GM23338 (cell line): ENCODE data around the gene NSG2. TPM values are rescaled to one million over a fixed set of nuclear protein-coding genes. Genes with fewer than 3 reads are reported as not detected.

Source experiments
- ATAC-seq: fragments of 200-7000 bp; cut with Tn5 transposase; 3 replicates; pipeline ENCODE4 v1.9.1; 2020
- DNase-seq: peaks from one replicate; pipeline ENCODE4 v3.0.0-alpha.2; 2015; ENCODE audit warnings: low spot score
- H2AFZ ChIP-seq: fragments of 200-600 bp; sonication (generic); 2 replicates; pipeline ENCODE4 v1.8.0; 2016; ENCODE audit warnings: antibody characterized with exemption, mild to moderate bottlenecking, moderate library complexity
- H3F3A ChIP-seq: fragments of 200-600 bp; sonication (generic); replicated peaks from 2 replicates; pipeline ENCODE4 v1.8.0; 2017; ENCODE audit warnings: antibody characterized with exemption, mixed run types, low read depth
- H3K27ac ChIP-seq: fragments of 200-600 bp; sonication (generic); 2 replicates; pipeline ENCODE4 v1.6.1; 2016; ENCODE audit warnings: low read depth
- H3K27me3 ChIP-seq: fragments of 200-600 bp; sonication (generic); 2 replicates; pipeline ENCODE4 v1.8.0; 2016; ENCODE audit warnings: mild to moderate bottlenecking, mixed run types, moderate library complexity; ENCODE audit not compliant: insufficient read depth
- H3K36me3 ChIP-seq: fragments of 200-600 bp; sonication (generic); 2 replicates; pipeline ENCODE4 v1.8.0; 2016; ENCODE audit warnings: mild to moderate bottlenecking; ENCODE audit not compliant: insufficient read depth
- H3K4me1 ChIP-seq: fragments of 200-600 bp; sonication (generic); 2 replicates; pipeline ENCODE4 v1.8.0; 2016; ENCODE audit warnings: mild to moderate bottlenecking, moderate library complexity; ENCODE audit not compliant: insufficient read depth
- H3K4me2 ChIP-seq: fragments of 200-600 bp; sonication (generic); 2 replicates; pipeline ENCODE4 v1.7.1; 2017; ENCODE audit warnings: mixed run types
- H3K4me3 ChIP-seq: fragments of 200-600 bp; sonication (generic); 2 replicates; pipeline ENCODE4 v1.6.1; 2016; ENCODE audit warnings: mixed run types
- H3K79me2 ChIP-seq: fragments of 200-600 bp; sonication (generic); replicated peaks from 2 replicates; pipeline ENCODE4 v1.8.0; 2017; ENCODE audit warnings: mild to moderate bottlenecking; ENCODE audit not compliant: insufficient read depth
- H3K9me2 ChIP-seq: fragments of 200-600 bp; sonication (generic); 2 replicates; pipeline ENCODE4 v1.8.0; 2017; ENCODE audit not compliant: insufficient read depth
- H4K20me1 ChIP-seq: fragments of 200-600 bp; sonication (generic); replicated peaks from 2 replicates; pipeline ENCODE4 v1.8.0; 2017; ENCODE audit warnings: mild to moderate bottlenecking; ENCODE audit not compliant: insufficient read depth
- H3K27ac Mint-ChIP-seq: 2 replicates; pipeline ENCODE4 v1.8.0; 2020; ENCODE audit warnings: inconsistent platforms, mild to moderate bottlenecking, moderate library complexity, mixed read lengths
- H3K27me3 Mint-ChIP-seq: 3 replicates; pipeline ENCODE4 v1.8.0; 2022; ENCODE audit warnings: low read depth, mild to moderate bottlenecking, moderate library complexity, mixed read lengths, inconsistent platforms; ENCODE audit not compliant: insufficient read depth, poor library complexity
- H3K36me3 Mint-ChIP-seq: 3 replicates; pipeline ENCODE4 v1.8.0; 2021; ENCODE audit warnings: low read depth, mild to moderate bottlenecking, inconsistent platforms, moderate library complexity, mixed read lengths
- H3K4me1 Mint-ChIP-seq: 3 replicates; pipeline ENCODE4 v1.8.0; 2020; ENCODE audit warnings: mild to moderate bottlenecking, inconsistent platforms, mixed read lengths
- H3K4me3 Mint-ChIP-seq: 3 replicates; pipeline ENCODE4 v1.8.0; 2021; ENCODE audit warnings: moderate library complexity, mild to moderate bottlenecking, inconsistent platforms, mixed read lengths
- H3K9me3 Mint-ChIP-seq: 3 replicates; pipeline ENCODE4 v1.8.0; 2020; ENCODE audit warnings: moderate library complexity, mild to moderate bottlenecking, inconsistent platforms, mixed read lengths
- CREB1 ChIP-seq: fragments of 250-450 bp; sonication (Bioruptor Pico); IDR thresholded peaks from 2 replicates; pipeline ENCODE4 v1.5.0; 2020; ENCODE audit warnings: low read depth, mild to moderate bottlenecking, moderate library complexity
- CTCF ChIP-seq, 2 experiments: fragments of 200-600 bp in 1 of 2; sonication (generic) in 1 of 2; conservative IDR thresholded peaks; 2 replicates each; pipeline versions ENCODE4 v1.5.1 to v1.6.1; 2016 to 2017; ENCODE audit warnings: antibody characterized with exemption in 2 of 2, low read depth in 2 of 2, mild to moderate bottlenecking in 2 of 2, moderate library complexity in 1 of 2
- ETS1 ChIP-seq: IDR thresholded peaks from 2 replicates; pipeline ENCODE4 v1.6.1; 2016; ENCODE audit warnings: antibody characterized with exemption
- EZH2 ChIP-seq: fragments of 200-600 bp; sonication (generic); IDR thresholded peaks from one replicate; pipeline ENCODE4 v1.8.0; 2017; ENCODE audit warnings: antibody characterized with exemption, mild to moderate bottlenecking, low read depth; ENCODE audit not compliant: unreplicated experiment
- EZH2phosphoT487 ChIP-seq: fragments of 200-600 bp; sonication (generic); IDR thresholded peaks from one replicate; pipeline ENCODE4 v1.8.1; 2018; ENCODE audit warnings: antibody characterized with exemption; ENCODE audit not compliant: unreplicated experiment
- JUNB ChIP-seq: IDR thresholded peaks from one replicate; pipeline ENCODE4 v1.6.1; 2016; ENCODE audit warnings: antibody characterized with exemption; ENCODE audit not compliant: unreplicated experiment
- NANOG ChIP-seq: IDR thresholded peaks from 2 replicates; pipeline ENCODE4 v1.6.1; 2016; ENCODE audit warnings: antibody characterized with exemption, borderline replicate concordance
- POLR2AphosphoS5 ChIP-seq: IDR thresholded peaks from 2 replicates; pipeline ENCODE4 v1.6.1; 2016; ENCODE audit warnings: antibody characterized with exemption, low read depth
- REST ChIP-seq: IDR thresholded peaks from one replicate; pipeline ENCODE4 v1.6.1; 2018; ENCODE audit warnings: antibody characterized with exemption; ENCODE audit not compliant: unreplicated experiment
- STAT1 ChIP-seq: IDR thresholded peaks from one replicate; pipeline ENCODE4 v1.6.1; 2016; ENCODE audit warnings: antibody characterized with exemption; ENCODE audit not compliant: unreplicated experiment
- ZNF114 ChIP-seq: fragments of 250-450 bp; sonication (Bioruptor Pico); IDR thresholded peaks from 2 replicates; pipeline ENCODE4 v1.5.0; 2020; ENCODE audit warnings: mild to moderate bottlenecking, moderate library complexity
- ZNF331 ChIP-seq: fragments of 250-450 bp; sonication (Bioruptor Pico); IDR thresholded peaks from 2 replicates; pipeline ENCODE4 v1.5.0; 2020; ENCODE audit warnings: low read depth, mild to moderate bottlenecking, moderate library complexity
- ZNF462 ChIP-seq: fragments of 250-450 bp; sonication (Bioruptor Pico); IDR thresholded peaks from 2 replicates; pipeline ENCODE4 v1.5.0; 2020; ENCODE audit warnings: mild to moderate bottlenecking, moderate library complexity
- polyA plus RNA-seq: library from polyadenylated mRNA; unstranded; fragments of >200 nt; fragmentation: Nextera tagmentation; extraction: Ambion mirVana; gene quantifications from 2 replicates; pipeline ENCODE4 v1.2.1, GENCODE V29; 2016
- total RNA-seq: library from RNA; depleted of rRNA; stranded (reverse); fragments of >200 nt; shearing (Covaris generic); gene quantifications from 2 replicates; pipeline ENCODE4 v1.2.3, GENCODE V29; 2014

NSG2 gene
- total and polyA plus RNA-seq, 2 experiments from 2014 or later, result 0.16 TPM; not detected in 1

- no peak for TF ChIP-seq CTCF (conservative IDR thresholded peaks at IDR 0.05; ENCODE audit: low read depth in 2 of 2)
- TF ChIP-seq EZH2phosphoT487, result no peak
- no peak for TF ChIP-seq ZNF114 (CRISPR knock-in tag)
- TF ChIP-seq STAT1, result no peak
- no peak for TF ChIP-seq ZNF331 (CRISPR knock-in tag)
- TF ChIP-seq POLR2AphosphoS5, result no peak
- no peak for TF ChIP-seq REST
- TF ChIP-seq ETS1, result no peak
- no peak for TF ChIP-seq ZNF462
- TF ChIP-seq NANOG, result no peak
- no peak for TF ChIP-seq JUNB
- no peak for TF ChIP-seq CREB1 (CRISPR knock-in tag)
- TF ChIP-seq EZH2, result no peak
- DNase-seq (no peak), ATAC-seq (no peak)
- no peak overlapping the region for H3K4me2 ChIP-seq
- H3K27me3 Mint-ChIP-seq, result peaks cover 2% of the 10 kb centered on the region
- no peak overlapping the region for H3K27ac Mint-ChIP-seq
- H4K20me1 ChIP-seq, result no peaks in the 10 kb centered on the region
- H3F3A ChIP-seq, result no peaks in the 10 kb centered on the region
- H3K4me3 Mint-ChIP-seq, result no peak overlapping the region
- no peak overlapping the region for H3K27ac ChIP-seq
- H3K9me2 ChIP-seq, result no peaks in the 10 kb centered on the region
- H3K4me1 Mint-ChIP-seq, result peaks cover under 1% of the 10 kb centered on the region; the same call in 1 of the 3 replicates
- H3K4me1 ChIP-seq, result no peaks in the 10 kb centered on the region
- no peaks in the 10 kb centered on the region for H3K9me3 Mint-ChIP-seq
- no peaks in the 10 kb centered on the region for H3K79me2 ChIP-seq
- H3K27me3 ChIP-seq, result no peaks in the 10 kb centered on the region
- no peaks in the 10 kb centered on the region for H3K36me3 ChIP-seq
- 0 out of 2 replicates have a peak overlapping the region, but pooled peaks have one; percentile 28 for H2AFZ ChIP-seq
- H3K36me3 Mint-ChIP-seq, result no peaks in the 10 kb centered on the region
- no peak overlapping the region for H3K4me3 ChIP-seq
Observed at GRCh38 chr5:174094857-174095606, 49.5 kb downstream of the NSG2 start.
